ENCODE results near the gene RNF32.

DNA sequence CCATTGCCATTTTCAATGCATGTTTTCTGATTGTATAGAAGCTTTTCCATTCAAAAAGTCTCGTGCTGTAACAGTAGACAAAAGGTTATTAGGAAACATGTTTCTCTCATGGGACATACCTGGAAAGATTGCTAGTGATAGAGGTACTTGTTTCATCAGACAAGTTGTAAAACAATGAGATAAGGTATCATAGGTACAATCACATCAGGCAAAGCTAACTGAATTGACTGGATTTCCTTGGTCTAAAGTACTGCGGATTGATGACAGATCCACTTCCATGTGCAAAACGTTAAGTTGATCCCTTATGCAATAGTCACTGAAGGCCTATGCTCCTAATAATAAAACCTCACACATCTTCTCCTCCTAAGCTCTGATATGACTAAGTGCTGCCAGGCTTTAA lies 6.5 kb upstream of the RNF32 start:
- no peak for TF ChIP-seq ATF1 (CRISPR knock-in tag; IDR thresholded peaks at IDR 0.05)
- TF ChIP-seq NONO (IDR thresholded peaks at IDR 0.05): no peak
- no peak for TF ChIP-seq NONO (CRISPR knock-in tag; conservative IDR thresholded peaks at IDR 0.05)
- TF ChIP-seq, protein P1, sequence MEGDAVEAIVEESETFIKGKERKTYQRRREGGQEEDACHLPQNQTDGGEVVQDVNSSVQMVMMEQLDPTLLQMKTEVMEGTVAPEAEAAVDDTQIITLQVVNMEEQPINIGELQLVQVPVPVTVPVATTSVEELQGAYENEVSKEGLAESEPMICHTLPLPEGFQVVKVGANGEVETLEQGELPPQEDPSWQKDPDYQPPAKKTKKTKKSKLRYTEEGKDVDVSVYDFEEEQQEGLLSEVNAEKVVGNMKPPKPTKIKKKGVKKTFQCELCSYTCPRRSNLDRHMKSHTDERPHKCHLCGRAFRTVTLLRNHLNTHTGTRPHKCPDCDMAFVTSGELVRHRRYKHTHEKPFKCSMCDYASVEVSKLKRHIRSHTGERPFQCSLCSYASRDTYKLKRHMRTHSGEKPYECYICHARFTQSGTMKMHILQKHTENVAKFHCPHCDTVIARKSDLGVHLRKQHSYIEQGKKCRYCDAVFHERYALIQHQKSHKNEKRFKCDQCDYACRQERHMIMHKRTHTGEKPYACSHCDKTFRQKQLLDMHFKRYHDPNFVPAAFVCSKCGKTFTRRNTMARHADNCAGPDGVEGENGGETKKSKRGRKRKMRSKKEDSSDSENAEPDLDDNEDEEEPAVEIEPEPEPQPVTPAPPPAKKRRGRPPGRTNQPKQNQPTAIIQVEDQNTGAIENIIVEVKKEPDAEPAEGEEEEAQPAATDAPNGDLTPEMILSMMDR (CRISPR knock-in tag; IDR thresholded peaks at IDR 0.05): no peak
- TF ChIP-seq TAF1 (CRISPR knock-in tag; IDR thresholded peaks at IDR 0.05): no peak
- TF ChIP-seq ZNF124 (CRISPR knock-in tag; IDR thresholded peaks at IDR 0.05): no peak
- no peak for TF ChIP-seq JUNB (CRISPR knock-in tag; IDR thresholded peaks at IDR 0.05; ENCODE audit: borderline replicate concordance)
- no peak for TF ChIP-seq SOX13 (IDR thresholded peaks at IDR 0.05)
- TF ChIP-seq SOX13 (CRISPR knock-in tag; conservative IDR thresholded peaks at IDR 0.05 in 1 of 2, IDR thresholded peaks at IDR 0.05 in 1 of 2): no peak
- no peak for TF ChIP-seq PAF1 (CRISPR knock-in tag; IDR thresholded peaks at IDR 0.05)
- TF ChIP-seq, protein P2, sequence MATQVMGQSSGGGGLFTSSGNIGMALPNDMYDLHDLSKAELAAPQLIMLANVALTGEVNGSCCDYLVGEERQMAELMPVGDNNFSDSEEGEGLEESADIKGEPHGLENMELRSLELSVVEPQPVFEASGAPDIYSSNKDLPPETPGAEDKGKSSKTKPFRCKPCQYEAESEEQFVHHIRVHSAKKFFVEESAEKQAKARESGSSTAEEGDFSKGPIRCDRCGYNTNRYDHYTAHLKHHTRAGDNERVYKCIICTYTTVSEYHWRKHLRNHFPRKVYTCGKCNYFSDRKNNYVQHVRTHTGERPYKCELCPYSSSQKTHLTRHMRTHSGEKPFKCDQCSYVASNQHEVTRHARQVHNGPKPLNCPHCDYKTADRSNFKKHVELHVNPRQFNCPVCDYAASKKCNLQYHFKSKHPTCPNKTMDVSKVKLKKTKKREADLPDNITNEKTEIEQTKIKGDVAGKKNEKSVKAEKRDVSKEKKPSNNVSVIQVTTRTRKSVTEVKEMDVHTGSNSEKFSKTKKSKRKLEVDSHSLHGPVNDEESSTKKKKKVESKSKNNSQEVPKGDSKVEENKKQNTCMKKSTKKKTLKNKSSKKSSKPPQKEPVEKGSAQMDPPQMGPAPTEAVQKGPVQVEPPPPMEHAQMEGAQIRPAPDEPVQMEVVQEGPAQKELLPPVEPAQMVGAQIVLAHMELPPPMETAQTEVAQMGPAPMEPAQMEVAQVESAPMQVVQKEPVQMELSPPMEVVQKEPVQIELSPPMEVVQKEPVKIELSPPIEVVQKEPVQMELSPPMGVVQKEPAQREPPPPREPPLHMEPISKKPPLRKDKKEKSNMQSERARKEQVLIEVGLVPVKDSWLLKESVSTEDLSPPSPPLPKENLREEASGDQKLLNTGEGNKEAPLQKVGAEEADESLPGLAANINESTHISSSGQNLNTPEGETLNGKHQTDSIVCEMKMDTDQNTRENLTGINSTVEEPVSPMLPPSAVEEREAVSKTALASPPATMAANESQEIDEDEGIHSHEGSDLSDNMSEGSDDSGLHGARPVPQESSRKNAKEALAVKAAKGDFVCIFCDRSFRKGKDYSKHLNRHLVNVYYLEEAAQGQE (IDR thresholded peaks at IDR 0.05; ENCODE audit: borderline replicate concordance in 1 of 2, low read depth in 1 of 2, low read length in 2 of 2): no peak
- TF ChIP-seq ELF1 (CRISPR knock-in tag; IDR thresholded peaks at IDR 0.05): no peak

Measured in HepG2 (cell line).